Endothelial cell of umbilical vein (primary cell): ENCODE results near the gene TBC1D9B. TPM values are rescaled to one million over a fixed set of nuclear protein-coding genes. Genes with fewer than 3 reads are reported as not detected.

ENCODE experiments used
- BruUV-seq: library from RNA; stranded (reverse); fragments of 400-500 nt; replicated peaks from 2 replicates; lab custom pipeline; 2021; lab: Mats Ljungman, UMichigan
- CTCF ChIA-PET: fragments of 300-600, 350-600 bp; sonication (Branson Sonifier 250); formaldehyde crosslinking; loops from one replicate; lab custom pipeline; 2021; ENCODE audit warnings: antibody characterized with exemption, inconsistent platforms; lab: Charles Lee
- POLR2A ChIA-PET: fragments of 300-600, 350-600 bp; sonication (Branson Sonifier 250); formaldehyde crosslinking; loops from one replicate; lab custom pipeline; 2021; ENCODE audit warnings: antibody characterized with exemption, inconsistent platforms; lab: Charles Lee
- DNase-seq: peaks from one replicate; pipeline ENCODE4 v3.0.0-alpha.2; 2011; ENCODE audit warnings: low read depth, low spot score
- FAIRE-seq: peaks from 2 replicates; lab custom pipeline; 2011; peaks lifted over from hg19 to GRCh38; lab: Jason Lieb, UNC
- H2AFZ ChIP-seq: 2 replicates; pipeline ENCODE4 v1.6.0; 2012; ENCODE audit warnings: low read depth, low read length, control low read depth, inconsistent platforms
- H3K27ac ChIP-seq: 2 replicates; pipeline ENCODE4 v1.5.1; 2011; ENCODE audit warnings: low read depth, mild to moderate bottlenecking, control low read depth, low read length, moderate library complexity; ENCODE audit not compliant: insufficient read depth
- H3K27me3 ChIP-seq, 2 experiments: 2 replicates each; pipeline versions ENCODE4 v1.6.0 to v1.6.1; 2011; ENCODE audit warnings: low read length in 2 of 2, mixed read lengths in 1 of 2; ENCODE audit not compliant: control insufficient read depth in 2 of 2, insufficient read depth in 2 of 2
- H3K36me3 ChIP-seq, 2 experiments: 2 replicates in 1 of 2; 3 replicates in 1 of 2; pipeline ENCODE4 v1.5.1; 2011; ENCODE audit warnings: low read length in 2 of 2, mild to moderate bottlenecking in 1 of 2, moderate library complexity in 1 of 2; ENCODE audit not compliant: control insufficient read depth in 2 of 2, insufficient read depth in 2 of 2; ENCODE audit errors: extremely low read depth in 1 of 2
- H3K4me1 ChIP-seq: 3 replicates; pipeline ENCODE4 v1.5.1; 2011; ENCODE audit warnings: mild to moderate bottlenecking, low read length; ENCODE audit not compliant: control insufficient read depth, insufficient read depth; ENCODE audit errors: extremely low read depth
- H3K4me2 ChIP-seq: 2 replicates; pipeline ENCODE4 v1.6.1; 2011; ENCODE audit warnings: low read length, control low read depth, mixed read lengths; ENCODE audit not compliant: insufficient read depth
- H3K4me3 ChIP-seq, 3 experiments: fragments of 200-600 bp in 1 of 3; sonication (generic), shearing (Covaris generic) in 1 of 3; replicated peaks in 1 of 3; 2 replicates each; pipeline ENCODE4 v1.5.1; 2011 to 2016; ENCODE audit warnings: control low read depth in 3 of 3, low read length in 3 of 3, mild to moderate bottlenecking in 2 of 3, inconsistent platforms in 1 of 3, low read depth in 1 of 3, moderate library complexity in 1 of 3; ENCODE audit not compliant: insufficient read depth in 1 of 3
- H3K79me2 ChIP-seq: 2 replicates; pipeline ENCODE4 v1.6.0; 2012; ENCODE audit warnings: low read length, inconsistent platforms; ENCODE audit not compliant: control insufficient read depth, insufficient read depth
- H3K9ac ChIP-seq: replicated peaks from 2 replicates; pipeline ENCODE3; 2011; ENCODE audit warnings: low read length, control low read depth; ENCODE audit not compliant: insufficient read depth; ENCODE audit errors: extremely low read depth
- H3K9me1 ChIP-seq: replicated peaks from 3 replicates; pipeline ENCODE4 v1.6.0; 2011; ENCODE audit warnings: mild to moderate bottlenecking, low read length; ENCODE audit not compliant: control insufficient read depth, insufficient read depth; ENCODE audit errors: extremely low read depth
- H3K9me3 ChIP-seq: replicated peaks from 2 replicates; pipeline ENCODE4 v1.5.1; 2012; ENCODE audit warnings: low read length, inconsistent platforms; ENCODE audit not compliant: control insufficient read depth, insufficient read depth
- H4K20me1 ChIP-seq: replicated peaks from 2 replicates; pipeline ENCODE3; 2011; ENCODE audit warnings: mild to moderate bottlenecking, low read length; ENCODE audit not compliant: control insufficient read depth, insufficient read depth; ENCODE audit errors: extremely low read depth
- CTCF ChIP-seq, 2 donors: IDR thresholded peaks; 1 replicate in 1 of 2; 2 replicates in 1 of 2; pipeline ENCODE4 v1.5.1; 2011; ENCODE audit warnings: low read length in 2 of 2, mild to moderate bottlenecking in 2 of 2, moderate library complexity in 2 of 2, control low read depth in 1 of 2, inconsistent platforms in 1 of 2, low read depth in 1 of 2; ENCODE audit not compliant: insufficient read depth in 1 of 2; ENCODE audit errors: extremely low read depth in 1 of 2
- EZH2 ChIP-seq: IDR thresholded peaks from 2 replicates; pipeline ENCODE4 v1.6.1; 2012; ENCODE audit warnings: borderline replicate concordance, low read depth, mild to moderate bottlenecking, moderate library complexity, low read length, inconsistent platforms; ENCODE audit not compliant: severe bottlenecking
- FOS ChIP-seq: IDR thresholded peaks from 2 replicates; pipeline ENCODE4 v1.6.1; 2011; ENCODE audit warnings: mild to moderate bottlenecking, low read length, moderate library complexity, borderline replicate concordance; ENCODE audit not compliant: insufficient read depth
- GATA2 ChIP-seq: IDR thresholded peaks from 2 replicates; pipeline ENCODE4 v1.7.0; 2011; ENCODE audit warnings: low read depth, mild to moderate bottlenecking, moderate library complexity, mixed read lengths, low read length; ENCODE audit not compliant: insufficient read length, insufficient read depth
- JUN ChIP-seq: IDR thresholded peaks from 2 replicates; pipeline ENCODE4 v1.6.1; 2011; ENCODE audit warnings: borderline replicate concordance, low read depth; ENCODE audit not compliant: insufficient read length, insufficient read depth
- MYC ChIP-seq: IDR thresholded peaks from one replicate; pipeline ENCODE4 v1.6.1; 2011; ENCODE audit warnings: mild to moderate bottlenecking, low read depth, low read length
- POLR2A ChIP-seq: IDR thresholded peaks from 2 replicates; pipeline ENCODE4 v1.6.1; 2012; ENCODE audit warnings: low read depth, mild to moderate bottlenecking, control low read depth, low read length
- POLR2AphosphoS5 ChIP-seq: IDR thresholded peaks from 2 replicates; pipeline ENCODE4 v1.6.1; 2012; ENCODE audit warnings: low read depth, mild to moderate bottlenecking, control low read depth, low read length, moderate library complexity; ENCODE audit not compliant: insufficient read depth
- dilution Hi-C: fragments of 300-500 bp; cut with MboI; formaldehyde crosslinking; loops from one replicate; pipeline ENCODE4 v1.15.0; 2019; ENCODE audit warnings: low sequenced_read_pairs; ENCODE audit not compliant: extremely low pct_ligation_motif_present
- intact Hi-C: fragments of 100-400 bp; cut with micrococcal nuclease; formaldehyde crosslinking; loops from one replicate; pipeline ENCODE4 v1.10.0; 2022
- polyA plus RNA-seq, 4 experiments: library from polyadenylated mRNA; depleted of rRNA in 3 of 4; stranded (reverse) in 3 of 4; unstranded in 1 of 4; fragments of >200 nt; gene quantifications; 2 replicates each; pipeline versions ENCODE4 v1.2.1 to v1.2.3, GENCODE V29; 2011 to 2012; ENCODE audit warnings: missing spikeins in 1 of 4
- total RNA-seq: library from RNA; stranded (reverse); gene quantifications from 2 replicates; pipeline ENCODE4 v1.2.3, GENCODE V29; 2021
- TF ChIP-seq, protein P1 (sequence below): IDR thresholded peaks from 2 replicates; pipeline ENCODE4 v1.6.1; 2011; ENCODE audit not compliant: insufficient read depth, insufficient read length

Gene TBC1D9B
- total and polyA plus RNA-seq, 2 donors (not counting 3 experiments of a cell fraction or from before 2014, with no cell fraction given), result 82.8 to 150 TPM

DNA sequence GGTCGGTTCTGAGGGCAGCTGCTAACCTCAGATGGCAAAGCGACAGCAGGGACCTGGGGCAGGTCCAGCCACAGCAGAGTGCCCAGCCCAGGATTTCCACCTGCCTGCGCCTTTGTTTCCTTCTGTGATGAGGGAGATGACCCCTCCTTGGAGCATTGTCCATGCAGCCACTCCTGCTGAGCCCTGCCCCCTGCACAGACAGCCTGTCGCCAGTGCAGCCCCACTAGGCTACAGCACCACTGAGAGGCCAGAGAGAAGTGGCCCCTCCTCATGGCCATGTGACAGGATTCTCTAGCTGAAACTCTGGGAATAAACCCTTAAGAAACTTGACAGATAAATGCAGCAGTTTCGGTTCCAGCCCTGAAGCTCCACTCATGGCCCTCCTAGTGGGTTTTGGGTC is 38.6 kb downstream of the TBC1D9B start:
- Histone ChIP-seq H3K9ac (no peak overlapping the region), H3K9me1 (no peaks in the 10 kb centered on the region), H3K27ac (no peak overlapping the region), H3K36me3 (peaks cover 2 to 66% of the 10 kb centered on the region in 2 experiments), H3K4me1 (no peaks in the 10 kb centered on the region), H3K79me2 (no peaks in the 10 kb centered on the region), H2AFZ (no peak overlapping the region), H4K20me1 (no peaks in the 10 kb centered on the region), H3K4me3 (no peak overlapping the region), H3K9me3 (no peaks in the 10 kb centered on the region), H3K4me2 (no peak overlapping the region), H3K27me3 (no peaks in the 10 kb centered on the region)
- DNase-seq (no peak), FAIRE-seq (no peak)
- no TSS peak for BruUV-seq
- ChIA-PET CTCF (no interaction called here), POLR2A (no interaction called here)
- intact Hi-C loops (no loop called here), dilution Hi-C loops (no loop called here)
- no peak for TF ChIP-seq FOS
- no peak for TF ChIP-seq POLR2AphosphoS5
- no peak for TF ChIP-seq MYC
- TF ChIP-seq, protein P1, sequence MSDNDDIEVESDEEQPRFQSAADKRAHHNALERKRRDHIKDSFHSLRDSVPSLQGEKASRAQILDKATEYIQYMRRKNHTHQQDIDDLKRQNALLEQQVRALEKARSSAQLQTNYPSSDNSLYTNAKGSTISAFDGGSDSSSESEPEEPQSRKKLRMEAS, result no peak
- no peak for TF ChIP-seq POLR2A
- TF ChIP-seq JUN, result no peak
- no peak for TF ChIP-seq CTCF (IDR thresholded peaks at IDR 0.05; ENCODE audit: extremely low read depth in 1 of 2, insufficient read depth in 1 of 2, low read depth in 1 of 2, low read length in 2 of 2)
- no peak for TF ChIP-seq EZH2
- TF ChIP-seq GATA2, result no peak
